Bronchial epithelial cell (primary cell): ENCODE measurements around the gene EXOC1. TPM values are rescaled to one million over a fixed set of nuclear protein-coding genes. Genes with fewer than 3 reads are reported as not detected.

Experiments
- DNase-seq: peaks from one replicate; pipeline ENCODE4 v3.0.0-alpha.2; 2010; ENCODE audit warnings: low read depth
- FAIRE-seq: peaks from 2 replicates; lab custom pipeline; 2011; peaks lifted over from hg19 to GRCh38; lab: Jason Lieb, UNC
- H3K27me3 ChIP-seq: 2 replicates; pipeline ENCODE4 v1.5.1; 2011; ENCODE audit warnings: low read length; ENCODE audit not compliant: control insufficient read depth, insufficient read depth
- H3K36me3 ChIP-seq: 2 replicates; pipeline ENCODE4 v1.5.1; 2011; ENCODE audit warnings: low read length; ENCODE audit not compliant: control insufficient read depth, insufficient read depth
- H3K4me3 ChIP-seq: 2 replicates; pipeline ENCODE4 v1.5.1; 2011; ENCODE audit warnings: mild to moderate bottlenecking, low read depth, low read length, control low read depth
- total RNA-seq: library from RNA; depleted of rRNA; stranded (reverse); fragments of >200 nt; gene quantifications from 2 replicates; pipeline ENCODE4 v1.2.1, GENCODE V29; 2014
- TF ChIP-seq, protein P1 (sequence below): IDR thresholded peaks from 2 replicates; pipeline ENCODE4 v1.5.1; 2011; ENCODE audit warnings: mild to moderate bottlenecking, moderate library complexity, low read length, control low read depth, inconsistent platforms; ENCODE audit not compliant: insufficient read depth, severe bottlenecking

The EXOC1 gene
- total RNA-seq, 1 donor from 2014 or later = 36.9 TPM

DNA sequence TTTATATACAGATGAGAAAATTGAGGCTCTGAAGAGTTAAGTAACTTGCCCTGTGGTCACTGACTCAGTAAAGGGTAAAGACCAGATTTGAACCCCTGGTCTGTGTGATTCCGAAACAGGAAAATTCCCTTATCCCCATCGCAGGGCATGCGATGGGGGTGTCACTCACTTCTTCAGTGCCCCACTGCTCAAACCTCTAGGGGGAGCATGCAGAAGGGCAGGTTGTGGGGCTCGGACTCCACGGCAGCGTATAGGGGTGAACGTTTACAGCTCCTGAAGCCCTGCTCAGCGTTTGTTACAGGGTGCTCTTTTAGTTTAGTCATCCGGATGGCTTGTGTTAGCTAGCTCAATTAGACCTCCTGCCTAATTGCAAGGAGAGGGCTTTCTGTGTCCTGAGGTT lies 3.7 kb upstream of the EXOC1 start:
- FAIRE-seq (no peak), DNase-seq (no peak)
- no peaks in the 10 kb centered on the region for H3K36me3 ChIP-seq
- H3K4me3 ChIP-seq = no peak overlapping the region
- TF ChIP-seq, protein P1, sequence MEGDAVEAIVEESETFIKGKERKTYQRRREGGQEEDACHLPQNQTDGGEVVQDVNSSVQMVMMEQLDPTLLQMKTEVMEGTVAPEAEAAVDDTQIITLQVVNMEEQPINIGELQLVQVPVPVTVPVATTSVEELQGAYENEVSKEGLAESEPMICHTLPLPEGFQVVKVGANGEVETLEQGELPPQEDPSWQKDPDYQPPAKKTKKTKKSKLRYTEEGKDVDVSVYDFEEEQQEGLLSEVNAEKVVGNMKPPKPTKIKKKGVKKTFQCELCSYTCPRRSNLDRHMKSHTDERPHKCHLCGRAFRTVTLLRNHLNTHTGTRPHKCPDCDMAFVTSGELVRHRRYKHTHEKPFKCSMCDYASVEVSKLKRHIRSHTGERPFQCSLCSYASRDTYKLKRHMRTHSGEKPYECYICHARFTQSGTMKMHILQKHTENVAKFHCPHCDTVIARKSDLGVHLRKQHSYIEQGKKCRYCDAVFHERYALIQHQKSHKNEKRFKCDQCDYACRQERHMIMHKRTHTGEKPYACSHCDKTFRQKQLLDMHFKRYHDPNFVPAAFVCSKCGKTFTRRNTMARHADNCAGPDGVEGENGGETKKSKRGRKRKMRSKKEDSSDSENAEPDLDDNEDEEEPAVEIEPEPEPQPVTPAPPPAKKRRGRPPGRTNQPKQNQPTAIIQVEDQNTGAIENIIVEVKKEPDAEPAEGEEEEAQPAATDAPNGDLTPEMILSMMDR = no peak
- H3K27me3 ChIP-seq = no peaks in the 10 kb centered on the region

DNA sequence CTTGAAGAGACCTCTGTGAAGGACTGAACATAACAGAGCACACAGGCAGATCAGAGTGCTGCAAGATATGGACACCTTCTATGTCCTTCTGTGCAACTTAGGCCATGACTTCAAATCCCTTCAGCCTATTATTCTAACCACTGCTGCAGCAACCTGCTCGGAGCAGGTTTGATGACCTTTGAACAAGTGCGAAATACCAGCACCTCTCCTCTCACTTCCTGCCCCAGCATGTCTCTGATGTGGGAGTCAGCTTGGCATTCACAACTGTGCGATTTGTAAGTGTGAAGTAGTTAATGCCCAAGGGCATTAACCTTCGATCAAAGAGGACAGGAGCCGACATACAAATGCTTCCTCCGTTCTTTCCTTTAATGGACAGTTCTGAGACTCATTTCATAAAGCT lies 1.6 kb upstream of the EXOC1 start:
- TF ChIP-seq, protein P1 = no peak
- no peak overlapping the region for H3K4me3 ChIP-seq
- peak; percentile 83 for FAIRE-seq
- H3K36me3 ChIP-seq = no peaks in the 10 kb centered on the region
- no peaks in the 10 kb centered on the region for H3K27me3 ChIP-seq
- peak; percentile 98 for DNase-seq

DNA sequence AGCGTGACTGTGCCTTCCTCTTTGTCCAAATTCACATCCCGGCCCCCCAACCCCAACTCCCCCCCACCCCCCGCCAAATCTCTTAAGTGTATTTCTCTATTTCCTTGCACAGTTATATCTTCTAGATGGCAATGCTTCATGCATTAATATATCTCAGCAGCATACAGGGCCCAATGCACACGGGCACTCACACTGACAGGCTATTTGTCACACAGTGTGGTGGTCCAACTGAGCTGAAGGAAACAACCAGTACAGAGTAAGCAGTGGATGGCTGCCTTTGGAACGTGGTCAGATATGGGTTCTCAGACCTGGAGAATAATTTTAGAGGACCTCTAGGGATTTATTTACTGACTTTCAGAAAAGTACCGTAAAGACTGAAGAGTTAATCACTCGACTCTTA lies 681 bp downstream of the EXOC1 start:
- DNase-seq (no peak), FAIRE-seq (no peak)
- Histone ChIP-seq H3K27me3 (no peaks in the 10 kb centered on the region), H3K4me3 (peak overlapping the region; percentile 80), H3K36me3 (no peaks in the 10 kb centered on the region)
- TF ChIP-seq, protein P1 = no peak

DNA sequence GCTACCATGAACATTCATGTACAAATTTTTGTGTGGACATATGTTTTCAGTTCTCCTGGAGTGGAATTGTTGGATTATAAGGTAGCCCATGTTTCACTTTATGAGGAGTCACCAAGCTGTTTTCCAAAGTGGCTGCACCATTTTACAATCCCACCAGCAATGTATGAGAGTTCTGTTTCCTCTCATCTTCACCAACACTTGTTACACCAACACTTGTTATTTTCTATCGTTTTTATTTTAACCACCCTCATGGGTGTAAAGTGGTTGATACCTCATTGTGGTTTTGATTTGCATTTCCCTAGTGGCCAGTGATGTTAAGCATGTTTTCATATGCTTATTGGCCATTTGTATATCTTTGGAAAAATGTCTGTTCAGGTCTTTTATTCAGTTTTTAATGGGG lies 4.1 kb downstream of the EXOC1 start:
- Histone ChIP-seq H3K27me3 (no peaks in the 10 kb centered on the region), H3K36me3 (peaks cover 2% of the 10 kb centered on the region), H3K4me3 (no peak overlapping the region)
- DNase-seq = no peak
- no peak for FAIRE-seq
- TF ChIP-seq, protein P1 = no peak

DNA sequence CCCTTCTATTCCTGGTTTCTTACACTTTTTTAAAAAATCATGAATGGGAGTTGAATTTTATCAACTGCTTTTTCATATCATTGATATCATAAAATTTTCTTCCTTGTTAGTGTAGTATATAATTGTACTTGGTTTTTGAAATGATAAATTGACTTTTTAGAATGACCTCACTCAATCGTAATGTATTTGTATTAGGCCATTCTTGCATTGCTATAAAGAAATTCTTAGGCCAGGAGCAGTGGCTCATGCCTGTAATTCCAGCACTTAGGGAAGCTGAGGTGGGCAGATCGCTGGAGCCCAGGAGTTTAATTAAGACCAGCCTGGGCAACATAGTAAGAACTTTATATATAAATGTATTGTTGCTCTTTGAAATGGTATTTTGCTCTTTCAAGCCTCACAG lies 6.3 kb downstream of the EXOC1 start:
- TF ChIP-seq, protein P1 = no peak
- DNase-seq = no peak
- peaks cover 2% of the 10 kb centered on the region for H3K36me3 ChIP-seq
- no peak for FAIRE-seq
- no peaks in the 10 kb centered on the region for H3K27me3 ChIP-seq
- no peak overlapping the region for H3K4me3 ChIP-seq

DNA sequence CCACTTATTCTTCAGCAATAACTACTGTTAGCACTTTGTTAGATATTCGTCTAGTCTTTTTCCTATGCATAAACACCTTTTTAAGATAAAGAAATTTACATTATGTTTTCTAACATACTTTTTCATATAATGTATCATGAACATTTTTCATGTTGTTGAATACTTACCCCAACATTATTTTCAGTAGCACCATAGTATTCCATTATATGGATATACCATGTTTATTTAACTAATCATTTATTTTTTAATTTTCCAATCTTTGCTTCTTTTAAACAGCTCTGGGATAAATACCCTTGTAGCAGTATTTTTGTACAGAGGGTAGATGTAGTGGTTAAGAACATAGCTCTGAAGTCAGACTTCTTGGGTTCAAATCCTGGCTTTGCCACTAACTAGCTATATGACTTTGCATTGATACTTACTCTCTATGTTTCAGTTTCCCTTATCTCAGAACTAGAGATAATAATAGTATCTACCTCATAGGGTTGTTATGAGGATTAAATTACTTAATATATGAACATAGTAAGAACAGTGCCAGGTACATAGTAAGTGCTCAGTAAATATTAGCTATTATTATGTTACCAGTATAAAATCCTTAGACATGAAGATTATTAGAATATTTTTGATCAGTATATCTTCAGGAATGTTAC lies 11.3 kb downstream of the EXOC1 start:
- FAIRE-seq (no peak), DNase-seq (no peak)
- Histone ChIP-seq H3K36me3 (peaks cover 2% of the 10 kb centered on the region), H3K27me3 (no peaks in the 10 kb centered on the region), H3K4me3 (no peak overlapping the region)
- TF ChIP-seq, protein P1 = no peak
